WTC11 (cell line): ENCODE measurements around the gene GJB3.

Source experiments
- ELF4 ChIP-seq: sonication (generic); formaldehyde crosslinking; IDR thresholded peaks from 2 replicates; pipeline ENCODE4 v1.8.1; 2022; ENCODE audit warnings: low read depth, mild to moderate bottlenecking, moderate library complexity, missing genetic modification reagents
- HMGA2 ChIP-seq: fragments of 250-450 bp; sonication (Bioruptor Pico); IDR thresholded peaks from 2 replicates; pipeline ENCODE4 v1.4.0; 2021; ENCODE audit warnings: mild to moderate bottlenecking, moderate library complexity
- JUN ChIP-seq: sonication (generic); formaldehyde crosslinking; IDR thresholded peaks from 2 replicates; pipeline ENCODE4 v1.8.0; 2023; ENCODE audit warnings: mild to moderate bottlenecking, missing genetic modification reagents
- NR2C2 ChIP-seq: sonication (generic); formaldehyde crosslinking; IDR thresholded peaks from 2 replicates; pipeline ENCODE4 v1.8.0; 2022; ENCODE audit warnings: mild to moderate bottlenecking, missing genetic modification reagents
- NR3C1 ChIP-seq: sonication (generic); formaldehyde crosslinking; conservative IDR thresholded peaks from 2 replicates; pipeline ENCODE4 v1.8.1; 2023; ENCODE audit warnings: low read depth, mild to moderate bottlenecking, missing genetic modification reagents
- TEAD1 ChIP-seq: sonication (generic); formaldehyde crosslinking; IDR thresholded peaks from 2 replicates; pipeline ENCODE4 v1.8.0; 2022; ENCODE audit warnings: mild to moderate bottlenecking, missing genetic modification reagents
- ZNF232 ChIP-seq: sonication (generic); formaldehyde crosslinking; IDR thresholded peaks from 2 replicates; pipeline ENCODE4 v1.8.0; 2022; ENCODE audit warnings: mild to moderate bottlenecking, missing genetic modification reagents
- TF ChIP-seq, protein P1 (sequence below): fragments of 200-600 bp; IDR thresholded peaks from 2 replicates; pipeline ENCODE4 v1.8.0; 2022; ENCODE audit warnings: antibody characterized with exemption
- TF ChIP-seq, protein P2 (sequence below): sonication (generic); formaldehyde crosslinking; IDR thresholded peaks from 2 replicates; pipeline ENCODE4 v1.8.1; 2023; ENCODE audit warnings: mild to moderate bottlenecking, missing genetic modification reagents
- TF ChIP-seq, protein P3 (sequence below): sonication (generic); formaldehyde crosslinking; conservative IDR thresholded peaks from 2 replicates; pipeline ENCODE4 v1.8.1; 2022; ENCODE audit warnings: mild to moderate bottlenecking, missing genetic modification reagents
- TF ChIP-seq, protein P4 (sequence below): sonication (generic); formaldehyde crosslinking; IDR thresholded peaks from 2 replicates; pipeline ENCODE4 v1.8.1; 2023; ENCODE audit warnings: mild to moderate bottlenecking, moderate library complexity, missing genetic modification reagents

DNA sequence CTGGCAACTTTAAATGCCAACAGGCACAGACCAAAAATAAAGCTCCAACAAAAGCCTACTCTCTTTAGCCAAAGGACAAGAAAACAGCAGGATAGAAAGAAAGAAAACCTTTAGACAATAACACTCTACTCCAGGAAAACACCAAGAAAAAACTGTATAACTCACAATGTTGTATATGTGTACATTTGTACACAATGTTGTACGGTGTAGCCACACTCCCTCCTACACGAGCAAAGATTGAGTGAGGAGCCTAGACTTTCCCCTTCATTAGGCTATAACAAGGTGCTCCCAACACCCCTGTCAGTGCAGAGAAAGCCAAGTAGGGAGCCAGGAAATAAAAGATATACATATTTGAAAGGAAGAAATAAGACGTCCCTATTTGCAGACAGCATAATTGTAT is 35.8 kb downstream of the GJB3 start:
- TF ChIP-seq, protein P1, sequence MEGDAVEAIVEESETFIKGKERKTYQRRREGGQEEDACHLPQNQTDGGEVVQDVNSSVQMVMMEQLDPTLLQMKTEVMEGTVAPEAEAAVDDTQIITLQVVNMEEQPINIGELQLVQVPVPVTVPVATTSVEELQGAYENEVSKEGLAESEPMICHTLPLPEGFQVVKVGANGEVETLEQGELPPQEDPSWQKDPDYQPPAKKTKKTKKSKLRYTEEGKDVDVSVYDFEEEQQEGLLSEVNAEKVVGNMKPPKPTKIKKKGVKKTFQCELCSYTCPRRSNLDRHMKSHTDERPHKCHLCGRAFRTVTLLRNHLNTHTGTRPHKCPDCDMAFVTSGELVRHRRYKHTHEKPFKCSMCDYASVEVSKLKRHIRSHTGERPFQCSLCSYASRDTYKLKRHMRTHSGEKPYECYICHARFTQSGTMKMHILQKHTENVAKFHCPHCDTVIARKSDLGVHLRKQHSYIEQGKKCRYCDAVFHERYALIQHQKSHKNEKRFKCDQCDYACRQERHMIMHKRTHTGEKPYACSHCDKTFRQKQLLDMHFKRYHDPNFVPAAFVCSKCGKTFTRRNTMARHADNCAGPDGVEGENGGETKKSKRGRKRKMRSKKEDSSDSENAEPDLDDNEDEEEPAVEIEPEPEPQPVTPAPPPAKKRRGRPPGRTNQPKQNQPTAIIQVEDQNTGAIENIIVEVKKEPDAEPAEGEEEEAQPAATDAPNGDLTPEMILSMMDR: no peak
- TF ChIP-seq ELF4 (CRISPR knock-in tag): no peak
- TF ChIP-seq NR2C2 (CRISPR knock-in tag): no peak
- TF ChIP-seq NR3C1 (CRISPR knock-in tag): no peak
- TF ChIP-seq, protein P2, sequence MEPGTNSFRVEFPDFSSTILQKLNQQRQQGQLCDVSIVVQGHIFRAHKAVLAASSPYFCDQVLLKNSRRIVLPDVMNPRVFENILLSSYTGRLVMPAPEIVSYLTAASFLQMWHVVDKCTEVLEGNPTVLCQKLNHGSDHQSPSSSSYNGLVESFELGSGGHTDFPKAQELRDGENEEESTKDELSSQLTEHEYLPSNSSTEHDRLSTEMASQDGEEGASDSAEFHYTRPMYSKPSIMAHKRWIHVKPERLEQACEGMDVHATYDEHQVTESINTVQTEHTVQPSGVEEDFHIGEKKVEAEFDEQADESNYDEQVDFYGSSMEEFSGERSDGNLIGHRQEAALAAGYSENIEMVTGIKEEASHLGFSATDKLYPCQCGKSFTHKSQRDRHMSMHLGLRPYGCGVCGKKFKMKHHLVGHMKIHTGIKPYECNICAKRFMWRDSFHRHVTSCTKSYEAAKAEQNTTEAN (CRISPR knock-in tag): no peak
- TF ChIP-seq, protein P3, sequence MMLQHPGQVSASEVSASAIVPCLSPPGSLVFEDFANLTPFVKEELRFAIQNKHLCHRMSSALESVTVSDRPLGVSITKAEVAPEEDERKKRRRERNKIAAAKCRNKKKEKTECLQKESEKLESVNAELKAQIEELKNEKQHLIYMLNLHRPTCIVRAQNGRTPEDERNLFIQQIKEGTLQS (CRISPR knock-in tag): no peak
- TF ChIP-seq HMGA2 (CRISPR knock-in tag): no peak
- TF ChIP-seq, protein P4, sequence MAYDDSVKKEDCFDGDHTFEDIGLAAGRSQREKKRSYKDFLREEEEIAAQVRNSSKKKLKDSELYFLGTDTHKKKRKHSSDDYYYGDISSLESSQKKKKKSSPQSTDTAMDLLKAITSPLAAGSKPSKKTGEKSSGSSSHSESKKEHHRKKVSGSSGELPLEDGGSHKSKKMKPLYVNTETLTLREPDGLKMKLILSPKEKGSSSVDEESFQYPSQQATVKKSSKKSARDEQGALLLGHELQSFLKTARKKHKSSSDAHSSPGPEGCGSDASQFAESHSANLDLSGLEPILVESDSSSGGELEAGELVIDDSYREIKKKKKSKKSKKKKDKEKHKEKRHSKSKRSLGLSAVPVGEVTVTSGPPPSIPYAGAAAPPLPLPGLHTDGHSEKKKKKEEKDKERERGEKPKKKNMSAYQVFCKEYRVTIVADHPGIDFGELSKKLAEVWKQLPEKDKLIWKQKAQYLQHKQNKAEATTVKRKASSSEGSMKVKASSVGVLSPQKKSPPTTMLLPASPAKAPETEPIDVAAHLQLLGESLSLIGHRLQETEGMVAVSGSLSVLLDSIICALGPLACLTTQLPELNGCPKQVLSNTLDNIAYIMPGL (CRISPR knock-in tag): no peak
- no peak for TF ChIP-seq ZNF232
- TF ChIP-seq JUN (CRISPR knock-in tag): no peak
- TF ChIP-seq TEAD1 (CRISPR knock-in tag): no peak
